ENCODE results near the gene LAMP1.
"Not testable (repeated sequence)": the region's sequence is repeated elsewhere in the genome, so short reads cannot be mapped to it uniquely, and the experiment has no call there.

LAMP1 gene

GRCh38 chr13:113329656-113330312 is 32.7 kb downstream of the LAMP1 start:
- no peak for DNase-seq

GRCh38 chr13:113332615-113333014 is 35.6 kb downstream of the LAMP1 start:
- DNase-seq, result no peak

GRCh38 chr13:113333076-113333475 is 36.0 kb downstream of the LAMP1 start:
- DNase-seq, result no peak

GRCh38 chr13:113337556-113337955 is 40.5 kb downstream of the LAMP1 start:
- no peak for DNase-seq

- no peak for DNase-seq
These were observed 40.9 kb downstream of the LAMP1 start for GRCh38 chr13:113337976-113338375.

- DNase-seq, result no peak
These were observed 41.4 kb downstream of the LAMP1 start for GRCh38 chr13:113338451-113338850.

GRCh38 chr13:113342820-113343691 is 46.0 kb downstream of the LAMP1 start:
- no peak for DNase-seq

GRCh38 chr13:113343692-113343968 is 46.6 kb downstream of the LAMP1 start:
- DNase-seq, result no peak

- DNase-seq, result no peak
These were observed 48.4 kb downstream of the LAMP1 start for GRCh38 chr13:113345486-113345885.

- DNase-seq, result not testable (repeated sequence)
These were observed 50.7 kb downstream of the LAMP1 start for GRCh38 chr13:113347736-113348225.

GRCh38 chr13:113348591-113348990 is 51.6 kb downstream of the LAMP1 start:
- DNase-seq, result no peak

GRCh38 chr13:113349050-113349449 is 52.0 kb downstream of the LAMP1 start:
- DNase-seq, result no peak

- DNase-seq, result no peak
These were observed 52.5 kb downstream of the LAMP1 start for GRCh38 chr13:113349491-113349890.

- DNase-seq, result no peak
These were observed 53.3 kb downstream of the LAMP1 start for GRCh38 chr13:113350065-113350937.

GRCh38 chr13:113350938-113351335 is 53.9 kb downstream of the LAMP1 start:
- DNase-seq, result no peak

- no peak for DNase-seq
These were observed 54.5 kb downstream of the LAMP1 start for GRCh38 chr13:113351514-113352026.

GRCh38 chr13:113353254-113353653 is 56.2 kb downstream of the LAMP1 start:
- DNase-seq, result no peak

- no peak for DNase-seq
These were observed 58.0 kb downstream of the LAMP1 start for GRCh38 chr13:113354831-113355610.

- no peak for DNase-seq
These were observed 58.6 kb downstream of the LAMP1 start for GRCh38 chr13:113355621-113356020.

GRCh38 chr13:113356596-113356995 is 59.6 kb downstream of the LAMP1 start:
- no peak for DNase-seq

GRCh38 chr13:113357529-113357928 is 60.5 kb downstream of the LAMP1 start:
- DNase-seq, result no peak

- no peak for DNase-seq
These were observed 61.7 kb downstream of the LAMP1 start for GRCh38 chr13:113358653-113359190.

Measured in NCI-H2081 (cell line).